BJ (cell line): ENCODE results near the gene CCDC57. TPM values are rescaled to one million over a fixed set of nuclear protein-coding genes. Genes with fewer than 3 reads are reported as not detected.
A peak's percentile ranks its signal among the peaks of the same experiment; 100 is the strongest.

ENCODE experiments used
- CTCF ChIA-PET: fragments of 350-600 bp; formaldehyde crosslinking; extraction: SDS; loops from one replicate; lab custom pipeline; 2021; ENCODE audit warnings: antibody characterized with exemption, inconsistent platforms; lab: Yijun Ruan, JAX
- POLR2A ChIA-PET: fragments of 300-600 bp; sonication (Branson Sonifier 250); formaldehyde crosslinking; extraction: SDS; loops from one replicate; lab custom pipeline; 2021; ENCODE audit warnings: antibody characterized with exemption; lab: Charles Lee
- DNase-seq: peaks from one replicate; pipeline ENCODE4 v3.0.0-alpha.2; 2011; ENCODE audit warnings: low read depth
- H3K27me3 ChIP-seq: 2 replicates; pipeline ENCODE4 v1.6.0; 2011; ENCODE audit warnings: low read length; ENCODE audit not compliant: control insufficient read depth, insufficient read depth
- H3K36me3 ChIP-seq: 2 replicates; pipeline ENCODE4 v1.5.1; 2011; ENCODE audit warnings: low read length; ENCODE audit not compliant: control insufficient read depth, insufficient read depth
- H3K4me3 ChIP-seq: 2 replicates; pipeline ENCODE4 v1.5.1; 2011; ENCODE audit warnings: low read depth, mild to moderate bottlenecking, control low read depth, low read length
- polyA plus RNA-seq: library from polyadenylated mRNA; depleted of rRNA; stranded (reverse); fragments of >200 nt; gene quantifications from 2 replicates; pipeline ENCODE4 v1.2.3, GENCODE V29; 2011
- TF ChIP-seq, protein P1 (sequence below): IDR thresholded peaks from 2 replicates; pipeline ENCODE4 v1.5.1; 2011; ENCODE audit warnings: low read depth, mild to moderate bottlenecking, control low read depth, inconsistent platforms, low read length, moderate library complexity; ENCODE audit not compliant: insufficient read depth

CCDC57 gene
- polyA plus RNA-seq, 1 experiment: 15.4 TPM

DNA sequence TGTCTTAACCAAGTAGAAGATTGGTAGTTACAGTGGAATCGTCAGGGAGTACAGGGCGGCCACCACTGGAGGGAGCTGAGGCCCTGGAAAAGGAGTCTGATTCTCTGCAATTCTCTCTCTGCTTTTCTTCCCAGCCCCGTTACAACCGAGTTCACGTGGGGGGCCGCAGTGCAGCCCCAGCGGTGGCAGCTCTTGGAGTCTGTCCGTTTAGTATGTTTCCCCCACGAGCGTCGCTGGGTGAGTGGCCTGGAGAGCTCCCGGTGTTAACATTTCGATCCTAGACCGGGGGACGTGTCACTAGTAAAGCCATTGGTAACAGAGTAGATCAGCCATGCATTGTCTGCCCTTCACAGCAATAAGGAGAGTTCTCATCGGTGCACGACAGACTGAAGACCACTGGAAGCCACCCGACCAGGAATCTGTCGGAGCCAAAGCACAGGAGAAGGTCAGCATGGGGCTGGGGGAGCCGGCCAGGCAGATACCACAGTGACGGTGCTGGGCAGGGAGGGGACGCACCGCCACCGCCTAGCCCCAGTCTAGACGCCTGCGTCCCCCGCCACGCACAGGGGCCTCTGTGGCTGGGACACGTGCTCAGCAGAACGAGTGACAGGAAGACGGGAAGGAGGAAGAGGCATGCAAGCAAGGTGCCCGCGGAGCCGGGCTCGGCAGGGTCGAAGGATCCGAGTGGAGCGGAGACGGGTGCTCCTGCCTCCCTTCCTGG lies 31.9 kb upstream of the CCDC57 start:
- Histone ChIP-seq H3K36me3 (peaks cover 56% of the 10 kb centered on the region), H3K4me3 (no peak overlapping the region), H3K27me3 (no peaks in the 10 kb centered on the region)
- CTCF ChIA-PET: interaction anchor here (1.4 to 7.5 kb wide), 2 partner anchors 39 to 105 kb away, joined by 4 to 52 read pairs; no protein-coding TSS in a partner anchor
- POLR2A ChIA-PET: no interaction called here
- TF ChIP-seq, protein P1, sequence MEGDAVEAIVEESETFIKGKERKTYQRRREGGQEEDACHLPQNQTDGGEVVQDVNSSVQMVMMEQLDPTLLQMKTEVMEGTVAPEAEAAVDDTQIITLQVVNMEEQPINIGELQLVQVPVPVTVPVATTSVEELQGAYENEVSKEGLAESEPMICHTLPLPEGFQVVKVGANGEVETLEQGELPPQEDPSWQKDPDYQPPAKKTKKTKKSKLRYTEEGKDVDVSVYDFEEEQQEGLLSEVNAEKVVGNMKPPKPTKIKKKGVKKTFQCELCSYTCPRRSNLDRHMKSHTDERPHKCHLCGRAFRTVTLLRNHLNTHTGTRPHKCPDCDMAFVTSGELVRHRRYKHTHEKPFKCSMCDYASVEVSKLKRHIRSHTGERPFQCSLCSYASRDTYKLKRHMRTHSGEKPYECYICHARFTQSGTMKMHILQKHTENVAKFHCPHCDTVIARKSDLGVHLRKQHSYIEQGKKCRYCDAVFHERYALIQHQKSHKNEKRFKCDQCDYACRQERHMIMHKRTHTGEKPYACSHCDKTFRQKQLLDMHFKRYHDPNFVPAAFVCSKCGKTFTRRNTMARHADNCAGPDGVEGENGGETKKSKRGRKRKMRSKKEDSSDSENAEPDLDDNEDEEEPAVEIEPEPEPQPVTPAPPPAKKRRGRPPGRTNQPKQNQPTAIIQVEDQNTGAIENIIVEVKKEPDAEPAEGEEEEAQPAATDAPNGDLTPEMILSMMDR: peak; percentile 63
- DNase-seq: no peak

DNA sequence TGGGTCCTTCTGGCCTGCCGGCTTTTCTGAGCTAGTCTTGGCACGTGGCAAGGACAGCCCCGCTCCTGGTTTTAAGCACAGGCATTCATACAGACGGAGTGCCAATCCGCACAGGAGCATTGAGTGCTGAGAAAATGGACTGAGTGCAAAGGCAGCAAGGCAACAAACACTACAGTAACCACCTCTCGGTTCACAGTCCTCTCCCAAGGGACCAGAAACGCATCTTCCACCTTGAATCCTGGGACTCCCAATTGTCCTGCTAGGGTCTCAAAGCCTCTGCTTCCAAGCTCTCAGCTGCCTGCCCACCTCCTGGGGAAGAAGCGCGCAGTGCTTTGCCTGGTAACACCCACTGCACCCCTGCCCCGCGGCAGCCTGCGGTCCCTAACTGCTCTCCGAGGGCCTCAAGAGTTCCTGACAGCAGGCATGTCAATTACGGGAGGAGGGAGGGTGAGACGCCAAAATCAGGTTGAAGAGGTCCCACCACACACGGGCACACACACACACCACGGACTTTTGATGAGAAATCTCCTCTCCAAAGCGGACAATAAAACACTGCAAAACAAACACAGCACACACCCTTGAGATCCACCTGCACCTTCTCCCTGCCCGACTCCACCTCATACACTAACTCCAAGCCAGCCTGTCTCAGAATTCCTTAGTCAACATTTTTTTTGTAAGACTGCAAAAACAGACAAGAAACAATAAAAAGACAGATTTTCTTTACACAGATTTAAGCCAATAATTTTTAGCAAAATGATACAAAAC lies 31.2 kb upstream of the CCDC57 start:
- CTCF ChIA-PET: interaction anchor here (0.7 to 7.5 kb wide), 5 partner anchors 11 to 214 kb away, joined by 3 to 52 read pairs (median 11); partner anchors contain the start of gene CCDC57
- POLR2A ChIA-PET: no interaction called here
- H3K27me3 ChIP-seq: no peaks in the 10 kb centered on the region
- no peak for DNase-seq
- TF ChIP-seq, protein P1: no peak
- no peak overlapping the region for H3K4me3 ChIP-seq
- peaks cover 54% of the 10 kb centered on the region for H3K36me3 ChIP-seq

DNA sequence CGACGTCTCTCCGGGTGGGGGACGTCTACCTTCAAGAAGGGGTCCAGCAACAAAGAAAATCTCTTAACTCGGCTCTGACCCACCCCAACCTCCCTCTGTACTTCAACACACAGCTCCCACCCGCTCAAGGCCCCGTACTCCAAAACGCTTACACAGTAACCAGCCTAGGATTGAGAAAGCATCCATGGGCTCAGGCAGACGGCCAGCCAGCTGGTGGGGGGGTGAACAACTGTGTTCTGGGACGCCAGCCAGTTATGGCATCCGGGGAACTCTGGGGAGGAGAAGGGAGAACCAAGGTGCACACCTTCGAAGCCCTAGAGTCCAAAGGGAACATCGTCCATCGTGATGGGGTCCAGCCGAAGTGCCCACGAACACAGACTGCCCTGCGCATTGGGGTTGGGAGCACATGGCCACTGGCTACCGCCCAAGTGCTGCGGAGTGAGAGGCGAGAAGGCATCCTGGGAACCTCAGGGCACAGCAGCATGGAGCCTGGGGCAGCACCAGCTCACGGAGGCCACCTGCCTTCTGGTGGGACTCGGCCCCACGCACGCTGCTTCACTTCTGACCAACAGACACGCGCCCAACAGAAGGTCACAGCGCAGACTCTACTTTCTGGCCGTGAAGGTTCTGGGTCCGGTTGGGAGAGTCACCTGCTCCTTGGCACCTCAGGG lies 30.5 kb upstream of the CCDC57 start:
- ChIA-PET CTCF (interaction anchor here (0.6 to 7.5 kb wide), 5 partner anchors 8 to 213 kb away, joined by 3 to 52 read pairs (median 11); partner anchors contain the start of gene CCDC57), POLR2A (interaction anchor here (0.5 kb wide), 1 partner anchor 519 kb away, joined by 6 read pairs; no protein-coding TSS in a partner anchor)
- H3K36me3 ChIP-seq: peaks cover 53% of the 10 kb centered on the region
- TF ChIP-seq, protein P1: no peak
- no peak for DNase-seq
- no peaks in the 10 kb centered on the region for H3K27me3 ChIP-seq
- H3K4me3 ChIP-seq: no peak overlapping the region

DNA sequence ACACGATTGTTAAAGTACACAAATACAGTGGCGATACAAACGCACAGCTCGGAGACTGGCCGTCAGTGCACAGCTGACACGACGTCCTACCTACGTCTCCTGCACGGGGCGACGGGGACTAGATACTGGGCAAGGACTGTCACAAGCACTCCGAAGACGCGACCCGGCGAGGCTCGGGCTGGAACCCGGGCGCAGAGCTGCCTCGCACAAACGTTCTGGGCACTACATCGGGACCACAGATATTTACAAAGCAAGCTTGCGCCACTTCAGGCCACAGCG lies 30.0 kb upstream of the CCDC57 start:
- ChIA-PET CTCF (interaction anchor here (0.6 to 7.5 kb wide), 6 partner anchors 8 to 212 kb away, joined by 3 to 52 read pairs (median 8); partner anchors contain the start of gene CCDC57), POLR2A (interaction anchor here (0.5 to 0.6 kb wide), 2 partner anchors 12 to 519 kb away, joined by 3 to 6 read pairs; no protein-coding TSS in a partner anchor)
- no peak for DNase-seq
- TF ChIP-seq, protein P1: no peak
- peaks cover 56% of the 10 kb centered on the region for H3K36me3 ChIP-seq
- H3K4me3 ChIP-seq: no peak overlapping the region
- H3K27me3 ChIP-seq: no peaks in the 10 kb centered on the region
